MM.1S (cell line): ENCODE data around the gene PRKCB.

Experiments used
- EZH2 ChIP-seq: fragments of 300-600 bp; sonication (generic); optimal IDR thresholded peaks from 2 replicates; pipeline ENCODE3; 2017; ENCODE audit warnings: low read depth, mild to moderate bottlenecking, antibody characterized with exemption, low read length, mixed read lengths
- EZH2phosphoT487 ChIP-seq: fragments of 300-600 bp; sonication (generic); IDR thresholded peaks from 2 replicates; pipeline ENCODE4 v1.6.1; 2018; ENCODE audit warnings: antibody characterized with exemption, low read length
- TF ChIP-seq, protein P1 (sequence below): fragments of 300-600 bp; sonication (generic); IDR thresholded peaks from 2 replicates; pipeline ENCODE4 v1.5.1; 2016; ENCODE audit warnings: antibody characterized with exemption, low read length, mixed read lengths

DNA sequence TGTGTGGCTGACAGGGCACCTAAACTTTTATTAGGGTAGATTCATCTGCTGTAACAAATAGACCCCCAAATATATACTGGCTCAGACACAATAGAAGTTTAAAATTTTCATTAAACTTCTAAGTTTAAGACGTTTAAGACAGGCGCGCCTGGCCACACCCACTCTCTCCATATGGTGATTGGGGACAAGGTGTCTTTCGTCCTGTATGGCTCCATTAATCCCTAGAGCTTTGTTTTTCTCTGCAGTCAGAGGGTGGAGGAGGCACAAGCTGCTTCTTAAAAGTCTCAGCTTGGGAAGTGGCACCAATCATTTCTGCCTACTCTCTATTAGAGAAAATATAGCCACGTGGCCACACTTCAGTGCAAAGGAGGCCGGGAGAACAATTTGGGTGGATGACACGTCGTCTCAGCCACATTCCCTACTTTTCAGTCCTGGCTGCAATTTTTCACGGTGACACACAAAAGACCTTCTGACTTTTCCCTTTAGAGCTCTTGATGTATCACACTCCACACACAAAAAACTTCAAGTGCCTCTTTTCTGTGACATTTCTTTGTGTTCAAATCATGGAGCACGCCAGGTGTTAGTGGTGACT lies 294.8 kb downstream of the PRKCB start:
- TF ChIP-seq, protein P1, sequence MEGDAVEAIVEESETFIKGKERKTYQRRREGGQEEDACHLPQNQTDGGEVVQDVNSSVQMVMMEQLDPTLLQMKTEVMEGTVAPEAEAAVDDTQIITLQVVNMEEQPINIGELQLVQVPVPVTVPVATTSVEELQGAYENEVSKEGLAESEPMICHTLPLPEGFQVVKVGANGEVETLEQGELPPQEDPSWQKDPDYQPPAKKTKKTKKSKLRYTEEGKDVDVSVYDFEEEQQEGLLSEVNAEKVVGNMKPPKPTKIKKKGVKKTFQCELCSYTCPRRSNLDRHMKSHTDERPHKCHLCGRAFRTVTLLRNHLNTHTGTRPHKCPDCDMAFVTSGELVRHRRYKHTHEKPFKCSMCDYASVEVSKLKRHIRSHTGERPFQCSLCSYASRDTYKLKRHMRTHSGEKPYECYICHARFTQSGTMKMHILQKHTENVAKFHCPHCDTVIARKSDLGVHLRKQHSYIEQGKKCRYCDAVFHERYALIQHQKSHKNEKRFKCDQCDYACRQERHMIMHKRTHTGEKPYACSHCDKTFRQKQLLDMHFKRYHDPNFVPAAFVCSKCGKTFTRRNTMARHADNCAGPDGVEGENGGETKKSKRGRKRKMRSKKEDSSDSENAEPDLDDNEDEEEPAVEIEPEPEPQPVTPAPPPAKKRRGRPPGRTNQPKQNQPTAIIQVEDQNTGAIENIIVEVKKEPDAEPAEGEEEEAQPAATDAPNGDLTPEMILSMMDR = no peak
- no peak for TF ChIP-seq EZH2
- TF ChIP-seq EZH2phosphoT487 = no peak
